T-helper 17 cell (primary cell): ENCODE measurements around the gene UGT1A9. TPM values are rescaled to one million over a fixed set of nuclear protein-coding genes. Genes with fewer than 3 reads are reported as not detected.

Experiments used
- ATAC-seq: fragments of 150-1000 bp; cut with Tn5 transposase; 2 replicates; pipeline ENCODE4 v1.10.0; 2021; ENCODE audit warnings: mild to moderate bottlenecking, moderate library complexity
- DNase-seq, 3 donors: peaks; one replicate each; pipeline versions ENCODE4 v3.0.0 to v3.0.0-alpha.2; 2020 to 2021
- H3K9me3 ChIP-seq: one replicate; pipeline ENCODE4 v1.7.0; 2013; ENCODE audit warnings: low read length, mild to moderate bottlenecking; ENCODE audit not compliant: control insufficient read depth, poor library complexity, severe bottlenecking
- H3K27ac Mint-ChIP-seq: one replicate; pipeline ENCODE4 v1.8.0; 2022; ENCODE audit warnings: mild to moderate bottlenecking, moderate library complexity, mixed read lengths
- H3K27me3 Mint-ChIP-seq: one replicate; pipeline ENCODE4 v1.8.0; 2022; ENCODE audit warnings: mixed read lengths
- H3K36me3 Mint-ChIP-seq: one replicate; pipeline ENCODE4 v1.8.0; 2022; ENCODE audit warnings: low read depth, mixed read lengths
- H3K4me1 Mint-ChIP-seq: one replicate; pipeline ENCODE4 v1.8.0; 2022; ENCODE audit warnings: mild to moderate bottlenecking, mixed read lengths
- H3K4me3 Mint-ChIP-seq: one replicate; pipeline ENCODE4 v1.8.0; 2022; ENCODE audit warnings: mild to moderate bottlenecking, moderate library complexity, mixed read lengths
- total RNA-seq, 4 donors: library from RNA in 2 of 4; stranded (reverse) in 2 of 4; gene quantifications; one replicate each; pipeline ENCODE4 v1.2.3 and lab custom pipeline; 2022 to 2026

UGT1A9 gene
- total RNA-seq, 2 donors from 2014 or later, result not detected

GRCh38 chr2:233658610-233659009 lies 13.1 kb upstream of the UGT1A9 start:
- Mint-ChIP-seq H3K27me3 (peaks cover 42% of the 10 kb centered on the region), H3K4me1 (no peaks in the 10 kb centered on the region), H3K27ac (no peak overlapping the region), H3K36me3 (no peaks in the 10 kb centered on the region), H3K4me3 (no peak overlapping the region)
- DNase-seq, result no peak
- no peaks in the 10 kb centered on the region for H3K9me3 ChIP-seq
- ATAC-seq, result no peak

- no peaks in the 10 kb centered on the region for H3K36me3 Mint-ChIP-seq
- no peak overlapping the region for H3K27ac Mint-ChIP-seq
- no peak overlapping the region for H3K4me3 Mint-ChIP-seq
- no peaks in the 10 kb centered on the region for H3K9me3 ChIP-seq
- peaks cover 20% of the 10 kb centered on the region for H3K27me3 Mint-ChIP-seq
- no peaks in the 10 kb centered on the region for H3K4me1 Mint-ChIP-seq
- ATAC-seq (no peak), DNase-seq (no peak)
Measured at GRCh38 chr2:233663911-233664310, 7.8 kb upstream of the UGT1A9 start.

DNA sequence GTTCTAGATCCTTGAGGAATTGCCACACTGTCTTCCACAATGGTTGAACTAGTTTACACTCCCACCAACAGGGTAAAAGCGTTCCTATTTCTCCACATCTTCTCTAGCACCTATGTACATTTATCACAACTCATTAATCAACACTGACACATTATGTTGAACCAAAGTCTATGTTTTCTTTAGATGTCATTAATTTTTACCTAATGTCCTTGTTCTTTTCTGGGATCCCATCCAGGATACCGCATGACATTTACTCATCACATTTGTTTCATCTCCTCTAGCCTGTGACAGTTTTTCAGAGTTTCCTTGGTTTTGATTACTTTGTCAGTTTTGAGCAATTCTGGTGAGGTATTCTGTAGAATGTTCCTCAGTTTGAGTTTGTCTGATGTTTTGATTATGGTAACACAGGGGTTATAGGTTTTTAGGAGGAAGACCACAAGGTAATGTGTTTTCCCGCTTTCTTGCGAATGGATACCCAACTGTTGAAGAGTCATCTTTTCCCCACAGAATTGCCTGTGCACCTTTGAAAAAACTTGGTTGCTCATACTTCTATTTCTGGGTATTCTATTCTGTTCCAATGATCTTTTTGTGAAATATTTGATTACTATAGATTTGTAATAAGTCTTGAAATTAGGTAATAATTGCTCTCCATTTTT lies 3.0 kb upstream of the UGT1A9 start:
- H3K9me3 ChIP-seq, result no peaks in the 10 kb centered on the region
- no peaks in the 10 kb centered on the region for H3K4me1 Mint-ChIP-seq
- H3K27ac Mint-ChIP-seq, result no peak overlapping the region
- H3K27me3 Mint-ChIP-seq, result peaks cover 35% of the 10 kb centered on the region
- no peak overlapping the region for H3K4me3 Mint-ChIP-seq
- ATAC-seq (no peak), DNase-seq (no peak)
- no peaks in the 10 kb centered on the region for H3K36me3 Mint-ChIP-seq

GRCh38 chr2:233672886-233673285 lies 1.2 kb downstream of the UGT1A9 start:
- no peaks in the 10 kb centered on the region for H3K4me1 Mint-ChIP-seq
- no peak for DNase-seq
- no peak overlapping the region for H3K4me3 Mint-ChIP-seq
- peaks cover 54% of the 10 kb centered on the region for H3K27me3 Mint-ChIP-seq
- no peaks in the 10 kb centered on the region for H3K36me3 Mint-ChIP-seq
- H3K9me3 ChIP-seq, result no peaks in the 10 kb centered on the region
- H3K27ac Mint-ChIP-seq, result no peak overlapping the region
- ATAC-seq, result no peak

- no peaks in the 10 kb centered on the region for H3K36me3 Mint-ChIP-seq
- DNase-seq, result no peak
- no peak overlapping the region for H3K4me3 Mint-ChIP-seq
- peaks cover 61% of the 10 kb centered on the region for H3K27me3 Mint-ChIP-seq
- no peak overlapping the region for H3K27ac Mint-ChIP-seq
- no peaks in the 10 kb centered on the region for H3K4me1 Mint-ChIP-seq
- ATAC-seq, result no peak
- H3K9me3 ChIP-seq, result no peaks in the 10 kb centered on the region
Measured at GRCh38 chr2:233673896-233674295, 2.2 kb downstream of the UGT1A9 start.

DNA sequence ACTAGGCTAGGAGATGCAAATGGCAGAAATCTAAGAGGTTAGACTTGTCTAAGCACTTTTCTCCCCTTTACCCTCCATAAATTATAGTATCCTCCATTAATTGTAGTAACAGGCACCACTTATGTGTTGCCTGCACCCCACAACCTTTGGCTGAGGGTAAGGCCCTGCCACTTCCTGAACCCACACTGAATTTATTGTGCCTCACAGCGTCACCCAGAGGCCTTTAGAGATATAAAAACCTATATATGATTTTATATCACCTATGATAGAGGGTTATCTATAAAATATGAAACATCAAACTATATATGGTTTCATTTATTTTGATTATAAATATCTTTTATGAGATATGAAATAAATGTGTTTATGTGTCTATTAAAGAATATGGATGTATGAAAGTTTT lies 2.6 kb downstream of the UGT1A9 start:
- no peak for DNase-seq

DNA sequence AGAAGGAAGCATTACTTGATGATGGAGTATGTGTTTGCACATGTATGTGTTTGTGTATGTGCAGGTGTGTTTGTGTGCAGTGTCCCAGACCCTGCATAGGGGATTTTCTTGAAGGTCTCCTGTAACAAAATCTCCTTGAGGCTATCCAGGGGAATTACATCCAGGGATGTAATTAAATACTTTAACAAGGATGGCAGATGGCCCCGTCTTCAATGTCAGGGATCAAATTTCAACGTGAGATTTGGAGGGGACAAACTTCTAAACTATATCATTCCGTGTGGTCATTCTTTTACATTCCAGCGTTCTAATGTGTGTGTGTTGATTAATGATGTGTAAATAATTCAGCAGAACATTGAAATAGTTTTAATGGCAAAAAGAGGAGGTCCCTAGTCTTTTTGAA lies 3.3 kb downstream of the UGT1A9 start:
- Mint-ChIP-seq H3K27me3 (peaks cover 67% of the 10 kb centered on the region), H3K4me3 (no peak overlapping the region)

More for the DNA sequence above, 2.6 kb downstream of the UGT1A9 start:
- Mint-ChIP-seq H3K27ac (no peak overlapping the region), H3K36me3 (no peaks in the 10 kb centered on the region), H3K4me3 (no peak overlapping the region), H3K27me3 (peaks cover 64% of the 10 kb centered on the region), H3K4me1 (no peaks in the 10 kb centered on the region)
- no peaks in the 10 kb centered on the region for H3K9me3 ChIP-seq
- ATAC-seq, result no peak

GRCh38 chr2:233676046-233676445 lies 4.3 kb downstream of the UGT1A9 start:
- Mint-ChIP-seq H3K36me3 (peaks cover 2% of the 10 kb centered on the region), H3K27ac (no peak overlapping the region), H3K27me3 (peaks cover 61% of the 10 kb centered on the region), H3K4me3 (no peak overlapping the region), H3K4me1 (no peaks in the 10 kb centered on the region)
- ATAC-seq (no peak), DNase-seq (no peak)
- H3K9me3 ChIP-seq, result no peaks in the 10 kb centered on the region

More for the DNA sequence above, 3.3 kb downstream of the UGT1A9 start:
- DNase-seq (no peak), ATAC-seq (no peak)
- Mint-ChIP-seq H3K27ac (no peak overlapping the region), H3K4me1 (no peaks in the 10 kb centered on the region), H3K36me3 (peaks cover 2% of the 10 kb centered on the region)
- no peaks in the 10 kb centered on the region for H3K9me3 ChIP-seq

DNA sequence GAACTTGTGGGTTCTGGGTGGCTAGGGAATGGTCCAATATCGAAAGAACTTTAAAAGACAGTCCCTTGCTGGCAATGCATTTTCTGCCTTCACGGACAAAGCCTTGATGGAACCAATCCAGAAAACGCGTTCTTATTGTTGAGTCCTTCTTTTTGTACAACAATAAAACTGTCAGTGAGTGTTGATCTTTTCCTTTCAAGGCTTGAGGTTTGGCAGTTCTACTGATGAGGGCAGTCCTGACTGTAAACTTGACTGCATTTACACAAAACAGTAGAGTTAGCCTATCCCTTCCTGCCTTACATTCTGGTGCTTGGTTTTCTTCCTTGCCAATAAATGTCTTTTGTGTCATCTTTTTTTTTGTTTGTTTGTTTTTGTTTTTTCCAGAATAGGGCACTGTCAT lies 7.5 kb downstream of the UGT1A9 start:
- Mint-ChIP-seq H3K27me3 (peaks cover 54% of the 10 kb centered on the region), H3K27ac (no peak overlapping the region), H3K4me1 (no peaks in the 10 kb centered on the region), H3K4me3 (no peak overlapping the region), H3K36me3 (peaks cover 2% of the 10 kb centered on the region)
- no peaks in the 10 kb centered on the region for H3K9me3 ChIP-seq
- DNase-seq (no peak), ATAC-seq (no peak)

- ATAC-seq, result no peak
- peaks cover 48% of the 10 kb centered on the region for H3K27me3 Mint-ChIP-seq
- H3K27ac Mint-ChIP-seq, result no peak overlapping the region
- no peaks in the 10 kb centered on the region for H3K9me3 ChIP-seq
- peaks cover 2% of the 10 kb centered on the region for H3K36me3 Mint-ChIP-seq
- H3K4me3 Mint-ChIP-seq, result no peak overlapping the region
- H3K4me1 Mint-ChIP-seq, result no peaks in the 10 kb centered on the region
- DNase-seq, result no peak
Measured at GRCh38 chr2:233680361-233681045, 8.8 kb downstream of the UGT1A9 start.

DNA sequence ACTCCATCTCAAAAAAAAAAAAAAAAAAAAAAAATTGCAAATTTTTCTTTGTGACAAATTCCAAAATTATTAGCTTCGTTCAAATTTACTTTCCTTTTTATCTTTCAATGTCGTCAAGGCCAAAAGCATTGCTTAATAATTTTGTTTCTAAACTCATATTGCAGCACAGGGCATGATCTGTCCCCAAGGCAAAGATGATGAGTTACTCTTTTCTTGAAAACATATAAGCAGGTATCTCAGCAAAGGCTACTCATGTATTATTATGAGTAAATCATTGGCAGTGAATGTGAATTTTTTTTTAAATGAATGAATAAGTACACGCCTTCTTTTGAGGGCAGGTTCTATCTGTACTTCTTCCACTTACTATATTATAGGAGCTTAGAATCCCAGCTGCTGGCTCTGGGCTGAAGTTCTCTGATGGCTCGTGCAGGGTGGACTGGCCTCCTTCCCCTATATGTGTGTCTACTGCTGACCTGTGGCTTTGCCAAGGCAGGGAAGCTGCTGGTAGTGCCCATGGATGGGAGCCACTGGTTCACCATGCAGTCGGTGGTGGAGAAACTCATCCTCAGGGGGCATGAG lies 9.9 kb downstream of the UGT1A9 start, which contains the start of gene UGT1A7:
Gene UGT1A7 (plus strand): TSS at position 381 of the 579 bp plus-strand sequence. CDS start 37 bp downstream, at position 418.
- ATAC-seq (no peak), DNase-seq (no peak)
- H3K9me3 ChIP-seq, result no peaks in the 10 kb centered on the region
- Mint-ChIP-seq H3K4me3 (no peak within 1 kb of the TSS), H3K27ac (no peak within 1 kb of the TSS), H3K36me3 (peaks cover 3% of the 10 kb centered on the region), H3K4me1 (no peaks in the 10 kb centered on the region), H3K27me3 (peaks cover 43% of the 10 kb centered on the region)

- no peaks in the 10 kb centered on the region for H3K9me3 ChIP-seq
Measured at GRCh38 chr2:233684640-233685039, 12.9 kb downstream of the UGT1A9 start.

DNA sequence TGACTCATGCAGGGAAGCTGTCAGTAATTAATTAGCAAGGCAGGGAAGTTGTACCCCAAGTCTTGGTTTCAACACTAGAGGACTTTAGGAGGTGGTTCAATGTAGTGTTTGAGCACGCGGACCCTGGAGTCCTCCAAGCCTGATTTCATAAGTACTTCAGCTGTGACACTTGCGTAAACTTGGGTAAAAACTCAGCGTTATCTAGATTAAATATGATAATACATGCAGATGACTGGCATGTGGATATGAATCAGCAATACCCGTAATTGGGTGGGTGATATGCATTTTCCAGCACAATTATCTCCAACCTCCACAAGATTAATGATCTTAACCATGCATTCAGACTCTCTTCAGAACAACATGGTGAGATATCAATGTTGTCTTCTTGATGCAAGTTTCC lies 15.2 kb downstream of the UGT1A9 start:
- ATAC-seq, result no peak
- Mint-ChIP-seq H3K4me1 (no peaks in the 10 kb centered on the region), H3K27ac (no peak overlapping the region)

More at GRCh38 chr2:233684640-233685039, 12.9 kb downstream of the UGT1A9 start:
- H3K27me3 Mint-ChIP-seq, result peaks cover 36% of the 10 kb centered on the region
- H3K27ac Mint-ChIP-seq, result no peak overlapping the region
- DNase-seq (no peak), ATAC-seq (no peak)
- no peak overlapping the region for H3K4me3 Mint-ChIP-seq
- H3K4me1 Mint-ChIP-seq, result no peaks in the 10 kb centered on the region
- peaks cover 5% of the 10 kb centered on the region for H3K36me3 Mint-ChIP-seq

More for the DNA sequence above, 15.2 kb downstream of the UGT1A9 start:
- H3K9me3 ChIP-seq, result no peaks in the 10 kb centered on the region
- Mint-ChIP-seq H3K36me3 (peaks cover 3% of the 10 kb centered on the region), H3K27me3 (peaks cover 40% of the 10 kb centered on the region), H3K4me3 (no peak overlapping the region)
- no peak for DNase-seq
